NAMALWA (cell line): ENCODE results near the gene KCNQ5.

Source experiments
- DNase-seq: peaks from one replicate; pipeline ENCODE4 v3.0.0-alpha.2; 2015; ENCODE audit warnings: low spot score

The KCNQ5 gene

GRCh38 chr6:72639920-72640614 lies 18.2 kb downstream of the KCNQ5 start:
- DNase-seq = no peak

- no peak for DNase-seq
Measured at GRCh38 chr6:72640615-72640930, 18.7 kb downstream of the KCNQ5 start.

GRCh38 chr6:72642435-72642834 lies 20.6 kb downstream of the KCNQ5 start:
- no peak for DNase-seq

GRCh38 chr6:72643214-72643613 lies 21.4 kb downstream of the KCNQ5 start:
- no peak for DNase-seq

- no peak for DNase-seq
Measured at GRCh38 chr6:72646604-72647485, 25.0 kb downstream of the KCNQ5 start.

- no peak for DNase-seq
Measured at GRCh38 chr6:72647489-72647888, 25.6 kb downstream of the KCNQ5 start.

GRCh38 chr6:72649032-72649984 lies 27.4 kb downstream of the KCNQ5 start:
- DNase-seq = peak; percentile 39

- no peak for DNase-seq
Measured at GRCh38 chr6:72650081-72650745, 28.3 kb downstream of the KCNQ5 start.

GRCh38 chr6:72651174-72651573 lies 29.3 kb downstream of the KCNQ5 start:
- no peak for DNase-seq

- no peak for DNase-seq
Measured at GRCh38 chr6:72651967-72652956, 30.4 kb downstream of the KCNQ5 start.

GRCh38 chr6:72653026-72653425 lies 31.2 kb downstream of the KCNQ5 start:
- DNase-seq = peak; percentile 48

- DNase-seq = no peak
Measured at GRCh38 chr6:72654071-72654621, 32.3 kb downstream of the KCNQ5 start.

- no peak for DNase-seq
Measured at GRCh38 chr6:72657407-72658197, 35.7 kb downstream of the KCNQ5 start.

- no peak for DNase-seq
Measured at GRCh38 chr6:72659754-72660153, 37.9 kb downstream of the KCNQ5 start.

GRCh38 chr6:72661411-72661810 lies 39.5 kb downstream of the KCNQ5 start:
- DNase-seq = no peak

- DNase-seq = no peak
Measured at GRCh38 chr6:72665599-72665998, 43.7 kb downstream of the KCNQ5 start.

- no peak for DNase-seq
Measured at GRCh38 chr6:72669324-72669723, 47.5 kb downstream of the KCNQ5 start.

- DNase-seq = no peak
Measured at GRCh38 chr6:72672906-72673305, 51.0 kb downstream of the KCNQ5 start.

- no peak for DNase-seq
Measured at GRCh38 chr6:72674842-72675241, 53.0 kb downstream of the KCNQ5 start.
